H1 (cell line): ENCODE results near the gene RNU6-9. TPM values are rescaled to one million over a fixed set of nuclear protein-coding genes. Genes with fewer than 3 reads are reported as not detected.

Experiments used
- CTCF ChIA-PET: fragments of 300-600 bp; sonication (Branson Sonifier 250); formaldehyde crosslinking; loops from one replicate; lab custom pipeline; 2021; ENCODE audit not compliant: partially characterized antibody; lab: Charles Lee
- POLR2A ChIA-PET: fragments of 300-600 bp; sonication (Branson Sonifier 250); formaldehyde crosslinking; loops from one replicate; lab custom pipeline; 2021; ENCODE audit warnings: inconsistent platforms; ENCODE audit not compliant: partially characterized antibody; lab: Charles Lee
- DNase-seq, 2 experiments: peaks; one replicate each; pipeline versions ENCODE4 v3.0.0 to v3.0.0-alpha.2; 2010 to 2022; ENCODE audit warnings: low spot score in 2 of 2, low read depth in 1 of 2, mixed read lengths in 1 of 2
- FAIRE-seq: peaks from 2 replicates; lab custom pipeline; 2011; peaks lifted over from hg19 to GRCh38; lab: Jason Lieb, UNC
- H2AFZ ChIP-seq: 2 replicates; pipeline ENCODE4 v1.8.1; 2012; ENCODE audit warnings: low read length, inconsistent platforms
- H2AK5ac ChIP-seq: 2 replicates; pipeline ENCODE4 v1.6.1; 2013; ENCODE audit warnings: low read depth, low read length
- H2BK120ac ChIP-seq: replicated peaks from 2 replicates; pipeline ENCODE3; 2013; ENCODE audit warnings: low read depth, low read length, inconsistent platforms
- H2BK12ac ChIP-seq: 2 replicates; pipeline ENCODE4 v1.6.1; 2013; ENCODE audit warnings: low read depth, low read length
- H2BK15ac ChIP-seq: 2 replicates; pipeline ENCODE4 v1.6.1; 2013; ENCODE audit warnings: low read length
- H2BK20ac ChIP-seq: 2 replicates; pipeline ENCODE4 v1.6.1; 2013; ENCODE audit warnings: low read length
- H2BK5ac ChIP-seq: 2 replicates; pipeline ENCODE4 v1.6.1; 2013; ENCODE audit warnings: low read depth, low read length
- H3K14ac ChIP-seq: 2 replicates; pipeline ENCODE4 v1.6.1; 2013; ENCODE audit warnings: inconsistent platforms; ENCODE audit not compliant: insufficient read length
- H3K18ac ChIP-seq: 2 replicates; pipeline ENCODE4 v1.6.1; 2013; ENCODE audit warnings: low read length; ENCODE audit errors: extremely low read depth
- H3K23ac ChIP-seq: 2 replicates; pipeline ENCODE4 v1.6.1; 2013; ENCODE audit warnings: inconsistent platforms; ENCODE audit not compliant: insufficient read length
- H3K23me2 ChIP-seq: 2 replicates; pipeline ENCODE4 v1.6.1; 2013; ENCODE audit warnings: low read depth, low read length
- H3K27ac ChIP-seq: 2 replicates; pipeline ENCODE4 v1.6.1; 2011; ENCODE audit warnings: low read depth, low read length, inconsistent platforms
- H3K27me3 ChIP-seq, 4 experiments: replicated peaks in 1 of 4; 1 replicate in 1 of 4; 2 replicates in 3 of 4; pipeline versions ENCODE4 v1.6.1 to v1.8.1; 2011 to 2013; ENCODE audit warnings: low read length in 3 of 4, mild to moderate bottlenecking in 3 of 4, inconsistent platforms in 2 of 4, mixed read lengths in 2 of 4, moderate library complexity in 1 of 4; ENCODE audit not compliant: control insufficient read depth in 3 of 4, insufficient read depth in 3 of 4; ENCODE audit errors: extremely low read depth in 1 of 4
- H3K36me3 ChIP-seq, 4 experiments: 2 replicates each; pipeline versions ENCODE4 v1.6.1 to v1.8.1; 2011 to 2013; ENCODE audit warnings: mild to moderate bottlenecking in 4 of 4, low read length in 3 of 4, moderate library complexity in 2 of 4, control low read depth in 1 of 4, inconsistent platforms in 1 of 4; ENCODE audit not compliant: insufficient read depth in 4 of 4, control insufficient read depth in 2 of 4
- H3K4ac ChIP-seq: replicated peaks from 2 replicates; pipeline ENCODE3; 2013; ENCODE audit warnings: low read length, low read depth, mixed read lengths, inconsistent platforms; ENCODE audit not compliant: insufficient read length
- H3K4me1 ChIP-seq, 4 experiments: replicated peaks in 1 of 4; 1 replicate in 1 of 4; 2 replicates in 3 of 4; pipeline versions ENCODE4 v1.6.1 to v1.8.1; 2011 to 2013; ENCODE audit warnings: low read length in 3 of 4, inconsistent platforms in 2 of 4, mixed read lengths in 1 of 4; ENCODE audit not compliant: insufficient read depth in 4 of 4, control insufficient read depth in 3 of 4
- H3K4me2 ChIP-seq, 2 experiments: 2 replicates each; pipeline versions ENCODE4 v1.6.1 to v1.8.1; 2011 to 2013; ENCODE audit warnings: low read depth in 2 of 2, low read length in 2 of 2, control low read depth in 1 of 2, inconsistent platforms in 1 of 2, mild to moderate bottlenecking in 1 of 2; ENCODE audit not compliant: insufficient read depth in 1 of 2
- H3K4me3 ChIP-seq, 4 experiments: fragments of 200-600, 300-600 bp in 1 of 4; sonication (generic), shearing (Covaris generic), sonication (Bioruptor Twin) in 1 of 4; 2 replicates each; pipeline versions ENCODE4 v1.5.1 to v1.8.1; 2011 to 2016; ENCODE audit warnings: low read length in 4 of 4, low read depth in 3 of 4, control low read depth in 2 of 4, inconsistent platforms in 2 of 4, mild to moderate bottlenecking in 2 of 4, mixed read lengths in 1 of 4, moderate library complexity in 1 of 4; ENCODE audit not compliant: insufficient read depth in 2 of 4; ENCODE audit errors: extremely low read depth in 1 of 4
- H3K56ac ChIP-seq: replicated peaks from 2 replicates; pipeline ENCODE3; 2013; ENCODE audit warnings: low read depth, mild to moderate bottlenecking, mixed read lengths, low read length, inconsistent platforms; ENCODE audit not compliant: insufficient read length
- H3K79me1 ChIP-seq: 2 replicates; pipeline ENCODE4 v1.6.1; 2013; ENCODE audit warnings: low read depth, low read length, control low read depth
- H3K79me2 ChIP-seq, 2 experiments: 2 replicates each; pipeline versions ENCODE4 v1.6.1 to v1.8.1; 2012 to 2013; ENCODE audit warnings: low read length in 2 of 2, mild to moderate bottlenecking in 2 of 2, inconsistent platforms in 1 of 2; ENCODE audit not compliant: insufficient read depth in 2 of 2, control insufficient read depth in 1 of 2
- H3K9ac ChIP-seq, 4 experiments: replicated peaks in 1 of 4; 1 replicate in 1 of 4; 2 replicates in 3 of 4; pipeline versions ENCODE4 v1.6.1 to v1.8.1; 2011 to 2013; ENCODE audit warnings: low read depth in 3 of 4, low read length in 3 of 4, control low read depth in 2 of 4, mild to moderate bottlenecking in 2 of 4, moderate library complexity in 2 of 4, inconsistent platforms in 1 of 4; ENCODE audit errors: extremely low read depth in 1 of 4
- H3K9me3 ChIP-seq, 2 experiments: 2 replicates each; pipeline versions ENCODE4 v1.6.1 to v1.8.1; 2012 to 2013; ENCODE audit warnings: mild to moderate bottlenecking in 2 of 2, moderate library complexity in 2 of 2, control low read depth in 1 of 2, inconsistent platforms in 1 of 2, low read depth in 1 of 2, low read length in 1 of 2, mixed read lengths in 1 of 2; ENCODE audit not compliant: insufficient read depth in 2 of 2
- H4K20me1 ChIP-seq, 2 experiments: replicated peaks in 1 of 2; 2 replicates each; pipeline versions ENCODE3 to v1.8.1; 2011 to 2013; ENCODE audit warnings: inconsistent platforms in 2 of 2, low read length in 2 of 2, mild to moderate bottlenecking in 1 of 2; ENCODE audit not compliant: insufficient read depth in 2 of 2, control insufficient read depth in 1 of 2
- H4K5ac ChIP-seq: 2 replicates; pipeline ENCODE4 v1.6.1; 2013; ENCODE audit warnings: low read length, low read depth, mixed read lengths, inconsistent platforms; ENCODE audit not compliant: insufficient read length
- H4K8ac ChIP-seq: 2 replicates; pipeline ENCODE4 v1.8.0; 2013; ENCODE audit warnings: mild to moderate bottlenecking, moderate library complexity, low read length, inconsistent platforms; ENCODE audit not compliant: insufficient read depth; ENCODE audit errors: extremely low read depth
- H4K91ac ChIP-seq: replicated peaks from 2 replicates; pipeline ENCODE3; 2013; ENCODE audit warnings: low read length, mixed read lengths, inconsistent platforms; ENCODE audit not compliant: insufficient read length
- BACH1 ChIP-seq: IDR thresholded peaks from 2 replicates; pipeline ENCODE4 v1.6.1; 2012; ENCODE audit warnings: low read length, improper control_type of control experiment
- BRCA1 ChIP-seq: IDR thresholded peaks from 2 replicates; pipeline ENCODE4 v1.6.1; 2012; ENCODE audit warnings: low read depth, low read length, improper control_type of control experiment
- CEBPB ChIP-seq: IDR thresholded peaks from 2 replicates; pipeline ENCODE4 v1.6.1; 2012; ENCODE audit warnings: low read depth, low read length
- CTBP2 ChIP-seq: IDR thresholded peaks from 2 replicates; pipeline ENCODE4 v1.7.0; 2011; ENCODE audit warnings: borderline replicate concordance, mild to moderate bottlenecking, moderate library complexity, mixed read lengths, low read length; ENCODE audit not compliant: insufficient read depth, insufficient read length
- E2F6 ChIP-seq: IDR thresholded peaks from 2 replicates; pipeline ENCODE4 v1.6.1; 2012; ENCODE audit warnings: inconsistent platforms
- JUND ChIP-seq: IDR thresholded peaks from 2 replicates; pipeline ENCODE4 v1.6.1; 2011; ENCODE audit warnings: mild to moderate bottlenecking, improper control_type of control experiment, low read length
- KDM4A ChIP-seq: IDR thresholded peaks from one replicate; pipeline ENCODE4 v1.7.1; 2012; ENCODE audit warnings: low read depth, mild to moderate bottlenecking, moderate library complexity, low read length, inconsistent platforms; ENCODE audit not compliant: severe bottlenecking
- POLR2A ChIP-seq, 2 experiments: IDR thresholded peaks; 1 replicate in 1 of 2; 2 replicates in 1 of 2; pipeline ENCODE4 v1.6.1; 2011; ENCODE audit warnings: low read depth in 2 of 2, low read length in 2 of 2, mild to moderate bottlenecking in 2 of 2; ENCODE audit errors: control extremely low read depth in 1 of 2
- RBBP5 ChIP-seq: IDR thresholded peaks from 2 replicates; pipeline ENCODE4 v1.7.1; 2012; ENCODE audit warnings: low read depth, mild to moderate bottlenecking, inconsistent platforms, low read length, moderate library complexity, borderline replicate concordance
- RNF2 ChIP-seq: fragments of 200-900, 300-1000 bp; sonication (generic); IDR thresholded peaks from 2 replicates; pipeline ENCODE4 v1.7.1; 2016; ENCODE audit warnings: borderline replicate concordance, low read depth, mild to moderate bottlenecking, antibody characterized with exemption, low read length; ENCODE audit not compliant: poor library complexity, severe bottlenecking; ENCODE audit errors: missing control alignments
- SIRT6 ChIP-seq: IDR thresholded peaks from one replicate; pipeline ENCODE4 v1.7.1; 2012; ENCODE audit warnings: low read length, inconsistent platforms
- SRF ChIP-seq: IDR thresholded peaks from 2 replicates; pipeline ENCODE4 v1.6.1; 2011; ENCODE audit warnings: mild to moderate bottlenecking, low read depth, low read length, moderate library complexity
- WGBS, 2 experiments: shearing (Covaris generic) in 1 of 2; methylation state at CpG; one replicate each; pipeline versions ENCODE4 v1.1.6 to v1.1.7; 2013 to 2015; ENCODE audit warnings: low lambda C conversion rate in 2 of 2, mixed read lengths in 2 of 2, inconsistent platforms in 1 of 2, low coverage in 1 of 2, missing lambda C conversion rate in 1 of 2; ENCODE audit not compliant: insufficient replicate concordance in 2 of 2, insufficient coverage in 1 of 2, insufficient read length in 1 of 2; ENCODE audit errors: extremely low coverage in 1 of 2, missing lambda C conversion rate in 1 of 2; 5-methylcytosine and 5-hydroxymethylcytosine counted together
- polyA plus RNA-seq, 7 experiments: library from polyadenylated mRNA; depleted of rRNA in 3 of 7; stranded (reverse) in 5 of 7; unstranded in 2 of 7; fragments of >200 nt in 5 of 7; fragments of 200-250 nt in 2 of 7; gene quantifications; 1 replicate in 5 of 7; 2 replicates in 1 of 7; 4 replicates in 1 of 7; pipeline versions ENCODE4 v1.2.1 to v1.2.3, GENCODE V29; 2011 to 2013; ENCODE audit warnings: missing spikeins in 2 of 7, mixed read lengths in 2 of 7
- total RNA-seq: library from RNA; stranded (reverse); fragmentation: NEBNext Ultra II Directional; extraction: Animal tissue kit (Norgen Biotek cat#: 25700); gene quantifications from 2 replicates; pipeline ENCODE4 v1.2.1, GENCODE V29; 2021

Gene RNU6-9
- total and polyA plus RNA-seq, 2 of the 8 experiments (the other 6 are each of a cell fraction or from before 2014, with no cell fraction given) = not detected

DNA sequence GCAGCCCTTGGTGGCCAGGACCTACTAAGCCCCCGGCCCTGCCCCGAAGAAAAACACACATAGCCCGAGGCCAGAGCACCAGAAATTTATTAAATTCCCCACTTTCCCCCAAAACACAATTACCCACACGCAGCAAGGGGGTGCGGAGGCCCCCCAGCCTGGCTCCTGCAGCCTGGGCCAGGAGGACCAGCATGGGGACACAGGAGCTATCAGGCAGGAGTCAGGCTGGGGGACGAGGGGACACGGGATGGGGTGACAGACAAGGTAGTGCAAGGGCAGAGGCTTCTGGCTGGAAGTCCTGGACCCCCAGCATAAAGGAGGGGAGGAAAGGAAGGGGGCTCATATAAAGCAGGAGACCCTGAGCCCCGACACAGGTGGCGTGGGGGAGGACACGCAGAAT lies 3.1 kb downstream of the RNU6-9 start:
- Histone ChIP-seq H4K91ac (no peak overlapping the region), H3K14ac (no peak overlapping the region), H3K4me2 (no peak overlapping the region), H2AK5ac (no peak overlapping the region), H2BK12ac (no peak overlapping the region), H3K18ac (no peak overlapping the region), H3K9me3 (no peaks in the 10 kb centered on the region), H3K9ac (no peak overlapping the region), H3K56ac (no peak overlapping the region), H3K4ac (no peak overlapping the region), H4K20me1 (peaks cover 7 to 16% of the 10 kb centered on the region in 2 experiments), H3K79me2 (no peaks in the 10 kb centered on the region; a peak in 1 of 4 replicates), H3K79me1 (no peaks in the 10 kb centered on the region), H3K4me3 (no peak overlapping the region), H4K5ac (no peak overlapping the region), H2BK20ac (no peak overlapping the region), H4K8ac (no peak overlapping the region), H2BK15ac (no peak overlapping the region), H3K36me3 (peaks cover 0 to 13% (median 2%) of the 10 kb centered on the region in 4 experiments; a peak in 2 of 8 replicates), H3K23ac (no peak overlapping the region), H2BK5ac (no peak overlapping the region), H3K27ac (no peak overlapping the region), H3K4me1 (peaks cover 0 to 10% (median 5%) of the 10 kb centered on the region in 4 experiments; a peak in 3 of 7 replicates), H3K23me2 (peaks cover 6% of the 10 kb centered on the region; the same call in 1 of the 2 replicates), H3K27me3 (no peaks in the 10 kb centered on the region), H2AFZ (no peak overlapping the region), H2BK120ac (no peak overlapping the region)
- no peak for TF ChIP-seq RNF2
- TF ChIP-seq BRCA1 = no peak
- no peak for TF ChIP-seq POLR2A (IDR thresholded peaks at IDR 0.05; ENCODE audit: control extremely low read depth in 1 of 2, low read depth in 2 of 2, low read length in 2 of 2)
- no peak for TF ChIP-seq CEBPB
- TF ChIP-seq KDM4A = no peak
- TF ChIP-seq RBBP5 = no peak
- no peak for TF ChIP-seq CTBP2
- TF ChIP-seq SIRT6 = no peak
- no peak for TF ChIP-seq E2F6
- no peak for TF ChIP-seq SRF
- no peak for TF ChIP-seq JUND
- no peak for TF ChIP-seq BACH1
- FAIRE-seq (no peak), DNase-seq (no peak)
- 94% methylated on average over 10 of the region's 10 CpGs; no CpG with 5 or more reads in 1 of the 2 experiments for WGBS, 2 experiments
- ChIA-PET POLR2A (interaction anchor here (1.3 to 1.9 kb wide), 3 partner anchors 9 to 25 kb away, joined by 4 to 5 read pairs (median 5); no protein-coding TSS in a partner anchor), CTCF (interaction anchor here (0.6 to 2.2 kb wide), 12 partner anchors 8 to 311 kb away, joined by 3 to 9 read pairs (median 4); no protein-coding TSS in a partner anchor)
